ENCODE results near the gene GCNA.
"Not testable (repeated sequence)": the region's sequence is repeated elsewhere in the genome, so short reads cannot be mapped to it uniquely, and the experiment has no call there.

GCNA gene

DNA sequence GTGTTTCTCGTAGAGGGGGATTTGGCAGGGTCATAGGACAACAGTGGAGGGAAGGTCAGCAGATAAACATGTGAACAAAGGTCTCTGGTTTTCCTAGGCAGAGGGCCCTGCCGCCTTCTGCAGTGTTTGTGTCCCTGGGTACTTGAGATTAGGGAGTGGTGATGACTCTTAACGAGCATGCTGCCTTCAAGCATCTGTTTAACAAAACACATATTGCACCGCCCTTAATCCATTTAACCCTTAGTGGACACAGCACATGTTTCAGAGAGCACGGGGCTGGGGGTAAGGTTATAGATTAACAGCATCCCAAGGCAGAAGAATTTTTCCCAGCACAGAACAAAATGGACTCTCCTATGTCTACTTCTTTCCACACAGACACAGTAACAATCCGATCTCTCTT lies 66.2 kb downstream of the GCNA start:
- DNase-seq = not testable (repeated sequence)

DNA sequence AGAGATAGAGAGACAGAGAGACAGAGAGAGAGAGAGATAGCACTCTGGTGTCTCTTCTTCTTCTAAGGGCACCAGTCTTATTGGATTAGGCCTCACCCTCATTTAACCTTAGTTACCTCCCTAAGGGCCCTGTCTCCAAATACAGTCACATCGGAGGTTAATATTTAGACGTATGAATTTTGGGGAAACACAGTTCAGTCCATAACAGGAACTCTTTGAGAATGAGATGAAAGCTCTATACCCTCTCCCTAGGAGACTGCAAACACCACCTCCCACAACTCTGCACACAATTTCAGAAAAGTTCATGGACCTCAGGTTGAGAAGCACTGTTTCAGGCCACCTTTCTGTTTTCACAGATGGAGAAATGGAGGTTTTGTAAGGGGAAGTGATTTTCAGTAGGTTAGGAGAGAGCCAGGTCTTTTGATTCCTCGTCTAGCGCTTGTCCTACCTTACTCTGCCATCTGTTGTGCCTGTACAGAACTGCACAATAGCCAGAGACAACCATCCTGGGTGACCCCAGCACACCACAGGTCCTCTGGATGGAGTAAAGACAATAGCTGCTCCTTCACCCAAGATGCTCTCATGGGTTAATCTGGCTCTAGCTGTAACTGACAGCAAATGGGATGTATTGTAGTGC lies 72.2 kb downstream of the GCNA start:
- peak; percentile 1 for DNase-seq

DNA sequence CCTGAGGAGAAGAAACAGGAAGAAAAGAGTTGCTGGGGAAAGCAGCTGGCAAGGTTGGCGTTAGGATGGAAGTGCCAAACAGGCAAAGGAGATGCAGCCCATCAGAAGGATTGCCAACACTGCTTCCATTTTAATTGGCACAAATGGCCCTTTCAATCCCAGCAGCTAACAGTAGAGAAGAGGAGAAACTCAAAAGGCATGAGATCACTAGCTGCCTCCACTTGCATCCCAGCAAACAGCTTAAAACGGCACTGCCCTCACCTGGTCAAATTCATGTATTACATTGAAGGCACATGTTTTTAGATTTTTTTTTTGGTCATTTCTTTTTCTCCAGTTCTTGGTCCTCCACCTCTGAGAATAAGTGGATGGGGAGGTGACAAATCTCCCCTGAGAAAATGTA lies 74.2 kb downstream of the GCNA start:
- peak; percentile 51 for DNase-seq

- no peak for DNase-seq
These were observed 75.1 kb downstream of the GCNA start for GRCh38 chrX:71653344-71653743.

DNA sequence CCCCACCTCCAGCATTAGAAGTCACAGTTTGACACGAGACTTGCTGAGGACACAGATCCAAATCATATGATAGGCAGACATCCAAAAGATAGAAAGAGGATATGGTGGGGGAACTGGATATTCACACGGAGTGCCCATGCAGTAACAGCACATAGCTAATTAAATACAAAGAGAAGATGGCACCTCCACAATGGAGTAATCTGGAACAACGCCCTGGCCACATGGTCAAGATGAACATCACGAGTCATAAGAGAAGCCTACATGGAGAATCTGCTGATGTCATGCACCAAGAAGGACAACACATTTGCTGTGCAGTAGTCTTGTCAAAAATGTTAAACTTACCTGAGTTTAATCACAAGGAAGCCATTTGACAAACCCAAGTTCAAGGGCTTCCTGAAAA lies 79.0 kb downstream of the GCNA start:
- DNase-seq = no peak

DNA sequence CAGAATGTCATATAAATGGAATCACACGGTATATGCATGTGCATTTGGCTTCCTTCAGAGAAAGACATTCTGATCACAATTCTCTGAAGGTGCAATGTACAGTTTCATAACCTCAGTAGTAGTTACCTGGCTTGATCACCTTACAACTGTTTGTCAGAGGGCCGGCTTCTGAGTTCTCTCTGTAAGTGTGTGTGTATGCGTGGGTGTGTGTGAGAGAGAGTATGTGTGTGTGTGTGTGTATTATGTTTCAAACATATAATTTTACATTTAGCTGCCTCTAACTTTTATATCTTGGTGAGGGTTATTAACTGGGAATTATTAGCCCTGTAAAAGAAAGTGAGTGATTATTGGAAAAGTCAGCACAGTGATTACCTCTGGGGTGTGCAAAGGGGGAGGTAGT lies 81.1 kb downstream of the GCNA start:
- no peak for DNase-seq

GRCh38 chrX:71659959-71660358 lies 81.7 kb downstream of the GCNA start:
- DNase-seq = no peak

GRCh38 chrX:71660562-71661416 lies 82.6 kb downstream of the GCNA start:
- DNase-seq = no peak

DNA sequence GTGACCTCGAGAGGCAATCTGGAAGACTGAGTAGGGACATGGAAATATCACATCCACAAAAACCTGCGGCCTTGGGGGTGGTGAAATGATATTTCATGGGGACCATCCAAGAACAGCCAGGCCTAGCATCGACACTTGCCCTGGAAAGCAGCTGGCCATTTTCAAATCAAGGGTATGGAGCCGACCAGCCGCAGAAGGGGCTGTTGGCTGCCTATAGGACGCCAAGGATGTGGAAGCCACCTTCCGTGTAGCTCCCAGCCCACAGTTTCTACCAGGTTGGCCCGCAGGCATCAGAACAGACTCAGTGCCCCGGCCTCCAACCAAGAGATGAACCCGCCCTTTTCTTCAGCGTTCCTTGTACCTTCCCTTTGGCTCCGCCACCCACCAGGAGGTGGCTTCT lies 83.7 kb downstream of the GCNA start:
- no peak for DNase-seq

GRCh38 chrX:71662654-71663053 lies 84.4 kb downstream of the GCNA start:
- DNase-seq = not testable (repeated sequence)

All from NCI-H1092 treated with DMSO at 0.1 percent for 48 hours (cell line).